ENCODE results near the gene STMN1. TPM values are rescaled to one million over a fixed set of nuclear protein-coding genes. Genes with fewer than 3 reads are reported as not detected.

Gene STMN1
- total RNA-seq, 2 donors from 2014 or later = 10.9 to 14.4 TPM

- Histone ChIP-seq H3K36me3 (no peaks in the 10 kb centered on the region), H3K4me1 (ENCODE audit: control insufficient read depth in 1 of 2, low read depth in 2 of 2) (peaks cover 3 to 33% of the 10 kb centered on the region in 2 donors), H3K9me3 (no peaks in the 10 kb centered on the region), H3K27ac (no peak overlapping the region), H3K4me3 (no peak overlapping the region), H3K27me3 (replicated peaks; ENCODE audit: insufficient read depth) (no peaks in the 10 kb centered on the region)
- TF ChIP-seq, protein P1, sequence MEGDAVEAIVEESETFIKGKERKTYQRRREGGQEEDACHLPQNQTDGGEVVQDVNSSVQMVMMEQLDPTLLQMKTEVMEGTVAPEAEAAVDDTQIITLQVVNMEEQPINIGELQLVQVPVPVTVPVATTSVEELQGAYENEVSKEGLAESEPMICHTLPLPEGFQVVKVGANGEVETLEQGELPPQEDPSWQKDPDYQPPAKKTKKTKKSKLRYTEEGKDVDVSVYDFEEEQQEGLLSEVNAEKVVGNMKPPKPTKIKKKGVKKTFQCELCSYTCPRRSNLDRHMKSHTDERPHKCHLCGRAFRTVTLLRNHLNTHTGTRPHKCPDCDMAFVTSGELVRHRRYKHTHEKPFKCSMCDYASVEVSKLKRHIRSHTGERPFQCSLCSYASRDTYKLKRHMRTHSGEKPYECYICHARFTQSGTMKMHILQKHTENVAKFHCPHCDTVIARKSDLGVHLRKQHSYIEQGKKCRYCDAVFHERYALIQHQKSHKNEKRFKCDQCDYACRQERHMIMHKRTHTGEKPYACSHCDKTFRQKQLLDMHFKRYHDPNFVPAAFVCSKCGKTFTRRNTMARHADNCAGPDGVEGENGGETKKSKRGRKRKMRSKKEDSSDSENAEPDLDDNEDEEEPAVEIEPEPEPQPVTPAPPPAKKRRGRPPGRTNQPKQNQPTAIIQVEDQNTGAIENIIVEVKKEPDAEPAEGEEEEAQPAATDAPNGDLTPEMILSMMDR (IDR thresholded peaks at IDR 0.05) = no peak
- DNase-seq (ENCODE audit: low spot score) (no peak), ATAC-seq (ENCODE audit: insufficient number of reproducible peaks, low FRiP score, low read depth) (no peak)
Measured at GRCh38 chr1:25869909-25870606, 36.2 kb downstream of the STMN1 start.

DNA sequence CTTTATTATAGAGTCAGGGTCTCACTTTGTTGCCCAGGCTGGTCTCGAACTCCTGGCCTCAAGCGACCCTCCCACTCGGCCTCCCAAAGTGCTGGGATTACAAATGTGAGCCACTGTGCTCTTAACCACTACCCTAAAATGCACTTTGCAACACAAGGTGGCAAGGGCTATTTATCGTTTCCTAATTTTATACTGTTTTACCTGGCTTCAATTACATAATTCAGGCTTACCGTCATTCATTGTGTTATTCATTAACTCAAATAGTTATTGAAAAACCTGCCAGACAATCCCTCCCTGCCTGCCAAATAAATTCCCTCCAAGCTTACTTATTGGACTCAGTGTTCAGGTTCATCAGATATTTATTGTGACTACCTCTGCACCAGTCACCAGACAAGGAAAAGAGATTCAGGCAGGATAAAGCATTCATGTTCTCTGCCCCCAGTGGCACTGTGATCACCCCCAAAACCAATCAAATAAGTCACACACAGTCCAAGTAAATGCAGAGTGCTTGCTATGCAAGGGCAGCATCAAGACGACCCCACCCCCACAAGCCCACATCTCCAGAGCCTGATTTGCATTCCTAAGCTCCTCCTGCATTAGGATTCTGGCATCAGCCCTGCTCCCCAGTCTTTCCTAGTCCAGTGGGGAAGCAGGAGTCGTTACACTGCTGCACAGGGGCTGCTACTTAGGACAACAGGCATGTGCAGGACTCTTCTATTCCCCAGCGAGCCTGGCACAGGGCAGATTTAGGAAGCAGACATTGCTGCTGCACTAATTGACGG lies 38.8 kb downstream of the STMN1 start:
- no peak overlapping the region for H3K4me3 ChIP-seq
- peaks cover 3 to 8% of the 10 kb centered on the region in 2 donors for H3K4me1 ChIP-seq (ENCODE audit: control insufficient read depth in 1 of 2, low read depth in 2 of 2)
- peaks cover 4% of the 10 kb centered on the region for H3K36me3 ChIP-seq
- H3K27ac ChIP-seq = no peak overlapping the region
- ATAC-seq (ENCODE audit: insufficient number of reproducible peaks, low FRiP score, low read depth) (no peak), DNase-seq (ENCODE audit: low spot score) (no peak)
- H3K9me3 ChIP-seq = no peaks in the 10 kb centered on the region
- TF ChIP-seq, protein P1 (IDR thresholded peaks at IDR 0.05) = no peak
- H3K27me3 ChIP-seq (replicated peaks; ENCODE audit: insufficient read depth) = no peaks in the 10 kb centered on the region

- H3K9me3 ChIP-seq = no peaks in the 10 kb centered on the region
- H3K36me3 ChIP-seq = peaks cover 4% of the 10 kb centered on the region
- no peak overlapping the region for H3K27ac ChIP-seq
- ATAC-seq (ENCODE audit: insufficient number of reproducible peaks, low FRiP score, low read depth) (no peak), DNase-seq (ENCODE audit: low spot score) (no peak)
- no peaks in the 10 kb centered on the region for H3K27me3 ChIP-seq (replicated peaks; ENCODE audit: insufficient read depth)
- TF ChIP-seq, protein P1 (IDR thresholded peaks at IDR 0.05) = no peak
- no peak overlapping the region for H3K4me3 ChIP-seq
- no peaks in the 10 kb centered on the region for H3K4me1 ChIP-seq (ENCODE audit: control insufficient read depth in 1 of 2, low read depth in 2 of 2)
Measured at GRCh38 chr1:25866288-25866687, 39.9 kb downstream of the STMN1 start.

GRCh38 chr1:25864434-25864833 lies 41.8 kb downstream of the STMN1 start:
- Histone ChIP-seq H3K27me3 (replicated peaks; ENCODE audit: insufficient read depth) (no peaks in the 10 kb centered on the region), H3K27ac (no peak overlapping the region), H3K36me3 (peaks cover 4% of the 10 kb centered on the region), H3K4me1 (ENCODE audit: control insufficient read depth in 1 of 2, low read depth in 2 of 2) (peaks cover 0 to 5% of the 10 kb centered on the region in 2 donors), H3K9me3 (no peaks in the 10 kb centered on the region), H3K4me3 (no peak overlapping the region)
- ATAC-seq (ENCODE audit: insufficient number of reproducible peaks, low FRiP score, low read depth) (no peak), DNase-seq (ENCODE audit: low spot score) (no peak)
- TF ChIP-seq, protein P1 (IDR thresholded peaks at IDR 0.05) = no peak

DNA sequence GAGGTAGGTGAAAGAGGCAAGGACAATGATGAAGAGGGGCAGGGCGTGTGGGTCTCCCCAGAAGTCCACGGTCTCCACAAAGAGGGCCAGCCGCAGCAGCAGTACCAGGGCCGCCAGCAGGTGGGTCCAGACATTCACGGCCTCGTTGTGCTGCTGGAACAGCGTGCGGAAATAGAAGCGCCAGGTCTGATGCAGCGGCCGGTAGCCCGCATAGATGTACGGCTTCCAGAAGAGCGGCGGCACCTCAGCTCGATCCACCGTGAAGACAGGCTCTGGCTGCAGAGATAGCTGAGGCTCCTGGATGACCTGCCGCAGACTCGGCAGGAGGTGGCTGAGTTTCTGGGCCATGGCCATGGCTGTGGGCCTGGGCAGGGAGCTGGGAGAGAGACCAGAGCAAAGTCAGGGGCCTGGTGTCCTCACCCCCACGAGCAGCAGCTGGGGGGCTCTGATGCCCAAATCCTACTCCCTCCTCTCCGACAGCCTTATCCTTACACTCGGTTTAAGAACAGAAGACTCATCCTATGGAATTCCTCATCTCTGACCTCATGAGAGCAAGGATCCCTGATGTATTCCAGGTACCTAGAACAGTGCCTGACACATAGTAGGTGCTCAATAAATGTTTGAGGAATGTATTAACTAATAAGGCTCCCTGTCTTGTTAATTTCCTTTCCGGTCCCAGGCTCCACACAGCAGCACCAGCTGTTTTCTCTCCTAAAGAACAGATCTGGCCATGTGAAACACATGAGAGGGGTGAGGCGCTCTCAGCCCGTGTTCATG lies 42.5 kb downstream of the STMN1 start:
- Histone ChIP-seq H3K27ac (no peak overlapping the region), H3K36me3 (peaks cover 4% of the 10 kb centered on the region), H3K9me3 (no peaks in the 10 kb centered on the region), H3K4me3 (no peak overlapping the region), H3K4me1 (ENCODE audit: control insufficient read depth in 1 of 2, low read depth in 2 of 2) (peaks cover 4 to 10% of the 10 kb centered on the region in 2 donors), H3K27me3 (replicated peaks; ENCODE audit: insufficient read depth) (no peaks in the 10 kb centered on the region)
- no peak for ATAC-seq (ENCODE audit: insufficient number of reproducible peaks, low FRiP score, low read depth)
- TF ChIP-seq, protein P1 (IDR thresholded peaks at IDR 0.05) = no peak
- no peak for DNase-seq (ENCODE audit: low spot score)
